ENCODE data around the gene CELA2B. TPM values are rescaled to one million over a fixed set of nuclear protein-coding genes. Genes with fewer than 3 reads are reported as not detected.

Gene CELA2B
- total and polyA plus RNA-seq, 2 of the 8 experiments (the other 6 are each of a cell fraction or from before 2014, with no cell fraction given): not detected

- Histone ChIP-seq H4K20me1 (replicated peaks in 1 of 2; ENCODE audit: control insufficient read depth in 1 of 2, insufficient read depth in 2 of 2, low read length in 2 of 2) (no peaks in the 10 kb centered on the region), H3K4me3 (ENCODE audit: extremely low read depth in 1 of 4, insufficient read depth in 2 of 4, low read depth in 3 of 4, low read length in 4 of 4) (no peak overlapping the region), H2BK12ac (ENCODE audit: low read depth, low read length) (no peak overlapping the region), H3K4ac (replicated peaks; ENCODE audit: insufficient read length, low read depth, low read length) (no peak overlapping the region), H3K27ac (ENCODE audit: low read depth, low read length) (no peak overlapping the region), H3K27me3 (replicated peaks in 1 of 4; ENCODE audit: control insufficient read depth in 3 of 4, extremely low read depth in 1 of 4, insufficient read depth in 3 of 4, low read length in 3 of 4) (no peaks in the 10 kb centered on the region), H2BK15ac (ENCODE audit: low read length) (no peak overlapping the region), H3K9me3 (ENCODE audit: insufficient read depth in 2 of 2, low read depth in 1 of 2, low read length in 1 of 2) (no peaks in the 10 kb centered on the region), H3K23ac (ENCODE audit: insufficient read length) (no peak overlapping the region), H3K79me2 (ENCODE audit: control insufficient read depth in 1 of 2, insufficient read depth in 2 of 2, low read length in 2 of 2) (peaks cover 0 to 18% of the 10 kb centered on the region in 2 experiments; a peak in 2 of 4 replicates), H3K18ac (ENCODE audit: extremely low read depth, low read length) (no peak overlapping the region), H3K4me1 (replicated peaks in 1 of 4; ENCODE audit: control insufficient read depth in 3 of 4, insufficient read depth in 4 of 4, low read length in 3 of 4) (peaks cover under 1 to 4% (median 2%) of the 10 kb centered on the region in 4 experiments; a peak in 6 of 7 replicates), H3K9ac (replicated peaks in 1 of 4; ENCODE audit: extremely low read depth in 1 of 4, low read depth in 3 of 4, low read length in 3 of 4) (no peak overlapping the region), H3K23me2 (ENCODE audit: low read depth, low read length) (no peaks in the 10 kb centered on the region), H3K79me1 (ENCODE audit: low read depth, low read length) (peaks cover 7% of the 10 kb centered on the region; the same call in 1 of the 2 replicates), H4K91ac (replicated peaks; ENCODE audit: insufficient read length, low read length) (no peak overlapping the region), H2BK20ac (ENCODE audit: low read length) (no peak overlapping the region), H2AFZ (ENCODE audit: low read length) (no peak overlapping the region), H2AK5ac (ENCODE audit: low read depth, low read length) (no peak overlapping the region), H4K8ac (ENCODE audit: extremely low read depth, insufficient read depth, low read length) (no peak overlapping the region), H3K14ac (ENCODE audit: insufficient read length) (no peak overlapping the region), H2BK120ac (replicated peaks; ENCODE audit: low read depth, low read length) (no peak overlapping the region), H4K5ac (ENCODE audit: insufficient read length, low read depth, low read length) (no peak overlapping the region), H3K36me3 (ENCODE audit: control insufficient read depth in 2 of 4, insufficient read depth in 4 of 4, low read length in 3 of 4) (peaks cover 0 to 22% (median 6%) of the 10 kb centered on the region in 4 experiments; a peak in 5 of 8 replicates), H2BK5ac (ENCODE audit: low read depth, low read length) (no peak overlapping the region), H3K4me2 (ENCODE audit: insufficient read depth in 1 of 2, low read depth in 2 of 2, low read length in 2 of 2) (no peak overlapping the region), H3K56ac (replicated peaks; ENCODE audit: insufficient read length, low read depth, low read length) (no peak overlapping the region)
- ChIA-PET CTCF (ENCODE audit: partially characterized antibody) (no interaction called here), POLR2A (ENCODE audit: partially characterized antibody) (interaction anchor here (0.8 to 2.4 kb wide), 2 partner anchors 9 to 227 kb away, joined by 3 to 7 read pairs; partner anchors contain the start of genes CASP9 and TMEM82)
- FAIRE-seq (no peak), DNase-seq (ENCODE audit: low read depth in 1 of 2, low spot score in 2 of 2) (no peak)
- 84% methylated on average over 2 of the region's 2 CpGs; no CpG with 5 or more reads in 1 of the 2 experiments for WGBS, 2 experiments (ENCODE audit: extremely low coverage in 1 of 2, insufficient coverage in 1 of 2, insufficient read length in 1 of 2, insufficient replicate concordance in 2 of 2, low coverage in 1 of 2, low lambda C conversion rate in 2 of 2, missing lambda C conversion rate in 1 of 2)
- no peak for TF ChIP-seq ATF3 (IDR thresholded peaks at IDR 0.05; ENCODE audit: insufficient read depth, low read depth, low read length)
These were observed 39.2 kb downstream of the CELA2B start for GRCh38 chr1:15515022-15515663.

Measured in H1 (cell line).